Measurements from ENCODE around the gene LIMS4.
"Not testable (repeated sequence)": the region's sequence is repeated elsewhere in the genome, so short reads cannot be mapped to it uniquely, and the experiment has no call there.

LIMS4 gene

DNA sequence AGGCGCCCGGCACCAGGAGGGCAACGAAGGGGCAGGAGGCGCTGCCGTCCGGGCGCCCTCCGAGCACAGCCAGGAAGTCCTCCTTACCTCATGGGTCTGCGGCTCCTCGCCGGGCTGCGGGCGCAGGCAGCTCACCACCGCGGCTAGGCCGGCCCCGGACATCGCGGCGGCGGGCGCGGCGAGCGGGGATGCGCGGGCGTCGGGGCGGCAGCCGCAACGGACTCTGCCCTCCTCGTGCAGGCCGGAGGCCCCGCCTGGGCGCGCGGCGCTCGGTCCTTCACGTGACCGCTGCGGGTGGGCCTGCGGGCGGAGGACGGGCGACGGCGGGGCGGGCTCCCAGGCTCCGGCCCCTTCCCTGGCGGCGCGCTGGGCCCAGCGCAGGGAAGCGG lies 49.0 kb downstream of the LIMS4 start:
- not testable (repeated sequence) for H3K14ac ChIP-seq (ENCODE audit: low read length in 2 of 2); H4K91ac ChIP-seq (ENCODE audit: low read length); H3K4me3 ChIP-seq (ENCODE audit: insufficient read depth in 1 of 2, low read depth in 1 of 2, low read length in 2 of 2); H3K9me3 ChIP-seq (ENCODE audit: control insufficient read depth, low read length); H3K36me3 ChIP-seq (ENCODE audit: control insufficient read depth in 1 of 2, insufficient read depth in 2 of 2, low read depth in 1 of 2, low read length in 2 of 2); H3K27me3 ChIP-seq (ENCODE audit: control insufficient read depth in 1 of 2, insufficient read depth in 1 of 2, low read length in 2 of 2); H3K27ac ChIP-seq (ENCODE audit: low read length, poor library complexity, severe bottlenecking); H4K8ac ChIP-seq (ENCODE audit: low read length); H3K18ac ChIP-seq (ENCODE audit: low read depth in 1 of 2, low read length in 2 of 2); H2BK5ac ChIP-seq (ENCODE audit: low read depth, low read length, poor library complexity, severe bottlenecking); H2BK15ac ChIP-seq (ENCODE audit: low read depth, poor library complexity, severe bottlenecking); H3K4me2 ChIP-seq (ENCODE audit: low read length, poor library complexity, severe bottlenecking); H3K4me1 ChIP-seq (ENCODE audit: control insufficient read depth, insufficient read depth, low read depth, low read length); H2BK120ac ChIP-seq (ENCODE audit: low read depth, low read length); H3K9ac ChIP-seq (ENCODE audit: low read length); H2AFZ ChIP-seq (ENCODE audit: low read depth, low read length); H3K79me1 ChIP-seq (replicated peaks; ENCODE audit: low read length, poor library complexity, severe bottlenecking); H2BK12ac ChIP-seq (ENCODE audit: low read length in 2 of 2); H3K4ac ChIP-seq (ENCODE audit: low read depth in 1 of 2, low read length in 2 of 2); H3K23ac ChIP-seq (ENCODE audit: low read length in 2 of 2); DNase-seq; H2AK5ac ChIP-seq (ENCODE audit: low read length, severe bottlenecking)
- no CpG with 5 or more reads among the region's 56 CpGs for WGBS

DNA sequence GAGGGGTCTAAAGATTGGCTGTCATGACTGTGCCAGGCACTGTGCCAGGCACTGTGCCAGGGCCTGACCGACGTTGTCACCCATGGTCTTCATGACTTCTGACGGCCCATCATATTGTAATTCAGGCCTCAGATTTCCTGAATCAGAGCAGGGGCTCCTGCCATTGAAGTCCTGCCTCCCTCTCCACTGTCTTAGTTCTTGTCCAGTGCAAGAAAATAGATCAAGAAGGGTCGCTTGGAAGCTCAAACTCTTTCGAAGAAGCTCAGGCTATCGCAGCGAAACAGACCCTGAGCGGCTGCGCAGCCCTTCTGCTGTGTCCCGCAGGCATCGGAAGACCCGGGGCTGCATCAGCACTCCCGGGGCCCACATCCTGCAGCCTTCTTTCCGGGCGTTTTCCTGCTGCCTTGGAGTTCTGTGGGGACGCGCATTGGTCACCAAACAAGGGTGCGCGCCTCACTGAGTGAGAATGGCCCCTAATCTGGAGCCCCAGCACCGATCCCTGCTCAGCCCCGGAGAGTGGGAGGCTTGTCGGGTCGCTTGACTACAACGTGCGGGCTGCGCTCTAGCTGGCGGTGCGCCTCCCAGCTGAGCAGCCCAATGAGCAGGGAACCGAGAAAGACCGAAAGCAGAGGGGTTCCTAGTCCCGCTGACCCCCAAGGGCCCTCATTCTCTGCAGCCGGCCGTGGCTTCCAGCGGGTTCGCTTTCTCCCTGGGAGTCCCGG lies 49.6 kb downstream of the LIMS4 start:
- not testable (repeated sequence) for H2AK5ac ChIP-seq (ENCODE audit: low read length, severe bottlenecking); H3K4me3 ChIP-seq (ENCODE audit: insufficient read depth in 1 of 2, low read depth in 1 of 2, low read length in 2 of 2); H3K4me2 ChIP-seq (ENCODE audit: low read length, poor library complexity, severe bottlenecking); H2BK12ac ChIP-seq (ENCODE audit: low read length in 2 of 2); H4K8ac ChIP-seq (ENCODE audit: low read length); H3K79me1 ChIP-seq (replicated peaks; ENCODE audit: low read length, poor library complexity, severe bottlenecking); H3K23ac ChIP-seq (ENCODE audit: low read length in 2 of 2); DNase-seq; H2BK5ac ChIP-seq (ENCODE audit: low read depth, low read length, poor library complexity, severe bottlenecking); H4K91ac ChIP-seq (ENCODE audit: low read length); H2AFZ ChIP-seq (ENCODE audit: low read depth, low read length); H2BK120ac ChIP-seq (ENCODE audit: low read depth, low read length); H3K9me3 ChIP-seq (ENCODE audit: control insufficient read depth, low read length); H3K27me3 ChIP-seq (ENCODE audit: control insufficient read depth in 1 of 2, insufficient read depth in 1 of 2, low read length in 2 of 2); H3K14ac ChIP-seq (ENCODE audit: low read length in 2 of 2); H2BK15ac ChIP-seq (ENCODE audit: low read depth, poor library complexity, severe bottlenecking); H3K9ac ChIP-seq (ENCODE audit: low read length); H3K18ac ChIP-seq (ENCODE audit: low read depth in 1 of 2, low read length in 2 of 2); H3K27ac ChIP-seq (ENCODE audit: low read length, poor library complexity, severe bottlenecking); H3K4me1 ChIP-seq (ENCODE audit: control insufficient read depth, insufficient read depth, low read depth, low read length); H3K36me3 ChIP-seq (ENCODE audit: control insufficient read depth in 1 of 2, insufficient read depth in 2 of 2, low read depth in 1 of 2, low read length in 2 of 2); H3K4ac ChIP-seq (ENCODE audit: low read depth in 1 of 2, low read length in 2 of 2)
- no CpG with 5 or more reads among the region's 36 CpGs for WGBS

GRCh38 chr2:110420641-110421354 lies 51.8 kb downstream of the LIMS4 start:
- not testable (repeated sequence) for H4K8ac ChIP-seq (ENCODE audit: low read length); H2BK5ac ChIP-seq (ENCODE audit: low read depth, low read length, poor library complexity, severe bottlenecking); H2AK5ac ChIP-seq (ENCODE audit: low read length, severe bottlenecking); H3K36me3 ChIP-seq (ENCODE audit: control insufficient read depth in 1 of 2, insufficient read depth in 2 of 2, low read depth in 1 of 2, low read length in 2 of 2); H3K79me1 ChIP-seq (replicated peaks; ENCODE audit: low read length, poor library complexity, severe bottlenecking); H3K14ac ChIP-seq (ENCODE audit: low read length in 2 of 2); H3K4me3 ChIP-seq (ENCODE audit: insufficient read depth in 1 of 2, low read depth in 1 of 2, low read length in 2 of 2); H3K9ac ChIP-seq (ENCODE audit: low read length); H3K4me1 ChIP-seq (ENCODE audit: control insufficient read depth, insufficient read depth, low read depth, low read length); H3K4me2 ChIP-seq (ENCODE audit: low read length, poor library complexity, severe bottlenecking); H3K9me3 ChIP-seq (ENCODE audit: control insufficient read depth, low read length); H2BK120ac ChIP-seq (ENCODE audit: low read depth, low read length); H3K18ac ChIP-seq (ENCODE audit: low read depth in 1 of 2, low read length in 2 of 2); H3K27me3 ChIP-seq (ENCODE audit: control insufficient read depth in 1 of 2, insufficient read depth in 1 of 2, low read length in 2 of 2); H2BK15ac ChIP-seq (ENCODE audit: low read depth, poor library complexity, severe bottlenecking); H4K91ac ChIP-seq (ENCODE audit: low read length); H3K23ac ChIP-seq (ENCODE audit: low read length in 2 of 2); H3K27ac ChIP-seq (ENCODE audit: low read length, poor library complexity, severe bottlenecking); H2AFZ ChIP-seq (ENCODE audit: low read depth, low read length); H3K4ac ChIP-seq (ENCODE audit: low read depth in 1 of 2, low read length in 2 of 2); H2BK12ac ChIP-seq (ENCODE audit: low read length in 2 of 2); DNase-seq
- no CpG with 5 or more reads among the region's 9 CpGs for WGBS

DNA sequence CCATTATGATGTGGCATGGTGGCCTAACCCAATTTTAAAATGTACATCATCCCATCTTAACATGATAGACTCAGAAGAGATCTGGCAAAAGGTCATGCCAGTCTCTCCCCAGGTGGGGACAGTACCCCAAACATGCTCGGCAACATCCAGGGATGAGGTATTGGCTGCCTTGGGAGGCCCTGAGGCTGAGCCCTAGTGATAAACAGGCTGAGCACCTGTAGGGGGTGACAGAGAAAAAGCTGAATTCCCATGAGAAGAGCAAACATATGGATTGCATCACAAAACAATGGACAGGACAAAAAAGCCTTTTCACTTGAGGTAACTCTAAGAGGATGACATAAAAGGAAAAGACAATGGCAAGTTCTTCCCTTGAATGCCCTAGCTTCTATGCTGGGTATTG lies 65.5 kb downstream of the LIMS4 start:
- H3K79me1 ChIP-seq (replicated peaks; ENCODE audit: low read length, poor library complexity, severe bottlenecking); H2AK5ac ChIP-seq (ENCODE audit: low read length, severe bottlenecking); H3K27ac ChIP-seq (ENCODE audit: low read length, poor library complexity, severe bottlenecking); H2AFZ ChIP-seq (ENCODE audit: low read depth, low read length); H3K18ac ChIP-seq (ENCODE audit: low read depth in 1 of 2, low read length in 2 of 2); H3K9ac ChIP-seq (ENCODE audit: low read length); H2BK15ac ChIP-seq (ENCODE audit: low read depth, poor library complexity, severe bottlenecking); H3K36me3 ChIP-seq (ENCODE audit: control insufficient read depth in 1 of 2, insufficient read depth in 2 of 2, low read depth in 1 of 2, low read length in 2 of 2); H4K8ac ChIP-seq (ENCODE audit: low read length); H3K4ac ChIP-seq (ENCODE audit: low read depth in 1 of 2, low read length in 2 of 2); H3K9me3 ChIP-seq (ENCODE audit: control insufficient read depth, low read length); H3K4me1 ChIP-seq (ENCODE audit: control insufficient read depth, insufficient read depth, low read depth, low read length); H3K4me2 ChIP-seq (ENCODE audit: low read length, poor library complexity, severe bottlenecking); H3K23ac ChIP-seq (ENCODE audit: low read length in 2 of 2); H3K4me3 ChIP-seq (ENCODE audit: insufficient read depth in 1 of 2, low read depth in 1 of 2, low read length in 2 of 2); H4K91ac ChIP-seq (ENCODE audit: low read length); H2BK5ac ChIP-seq (ENCODE audit: low read depth, low read length, poor library complexity, severe bottlenecking); H2BK12ac ChIP-seq (ENCODE audit: low read length in 2 of 2); DNase-seq; H3K27me3 ChIP-seq (ENCODE audit: control insufficient read depth in 1 of 2, insufficient read depth in 1 of 2, low read length in 2 of 2); H2BK120ac ChIP-seq (ENCODE audit: low read depth, low read length); H3K14ac ChIP-seq (ENCODE audit: low read length in 2 of 2): not testable (repeated sequence)
- no CpG with 5 or more reads among the region's 1 CpG for WGBS

All from mesenchymal stem cell (in vitro differentiated cells and primary cell).